Keratinocyte (primary cell): Measurements from ENCODE around the gene SRSF9.
"Not testable (repeated sequence)": the region's sequence is repeated elsewhere in the genome, so short reads cannot be mapped to it uniquely, and the experiment has no call there.

ENCODE experiments used
- CTCF ChIP-seq, 3 experiments: IDR thresholded peaks in 1 of 3; conservative IDR thresholded peaks in 1 of 3; optimal IDR thresholded peaks in 1 of 3; 2 replicates in 2 of 3; 3 replicates in 1 of 3; pipeline versions ENCODE3 to v1.5.1; 2011; ENCODE audit warnings: low read length in 3 of 3, mild to moderate bottlenecking in 3 of 3, moderate library complexity in 2 of 3, control low read depth in 1 of 3, inconsistent platforms in 1 of 3; ENCODE audit not compliant: insufficient read depth in 2 of 3; ENCODE audit errors: extremely low read depth in 1 of 3
- EZH2 ChIP-seq: IDR thresholded peaks from one replicate; pipeline ENCODE4 v1.6.1; 2012; ENCODE audit warnings: inconsistent platforms, mild to moderate bottlenecking, low read length, moderate library complexity

GRCh38 chr12:120446844-120447178, 22.7 kb downstream of the SRSF9 start:
- not testable (repeated sequence) for TF ChIP-seq CTCF (optimal IDR thresholded peaks at IDR 0.05 in 1 of 3, IDR thresholded peaks at IDR 0.05 in 1 of 3, conservative IDR thresholded peaks at IDR 0.05 in 1 of 3; ENCODE audit: extremely low read depth in 1 of 3, insufficient read depth in 2 of 3, low read length in 3 of 3); EZH2
